Caki2 (cell line): ENCODE measurements around the gene SETD6. TPM values are rescaled to one million over a fixed set of nuclear protein-coding genes. Genes with fewer than 3 reads are reported as not detected.

ENCODE experiments used
- DNase-seq: peaks from one replicate; pipeline ENCODE4 v3.0.0-alpha.2; 2015; ENCODE audit warnings: low read depth
- in situ Hi-C: cut with HindIII; loops from 2 replicates; pipeline ENCODE4 v1.10.0; 2016; ENCODE audit warnings: low sequenced_read_pairs, low pct_unique_long_range_greater_than_20kb, mixed read lengths
- total RNA-seq: library from RNA; depleted of rRNA; stranded (reverse); fragments of >200 nt; shearing (Covaris generic); gene quantifications from 2 replicates; pipeline ENCODE4 v1.2.3, GENCODE V29; 2014; ENCODE audit warnings: low replicate concordance

The SETD6 gene
- total RNA-seq, 1 experiment from 2014 or later: 17.8 TPM

GRCh38 chr16:58492066-58492465, 23.3 kb upstream of the SETD6 start:
- in situ Hi-C loops: no loop called here

GRCh38 chr16:58492735-58493134, 22.6 kb upstream of the SETD6 start:
- DNase-seq: no peak
- in situ Hi-C loops: no loop called here

More at GRCh38 chr16:58492066-58492465, 23.3 kb upstream of the SETD6 start:
- no peak for DNase-seq

- in situ Hi-C loops: no loop called here
- no peak for DNase-seq
Observed at GRCh38 chr16:58493756-58494431, 21.4 kb upstream of the SETD6 start.

GRCh38 chr16:58494981-58495520, 20.3 kb upstream of the SETD6 start:
- in situ Hi-C loops: no loop called here
- peak; percentile 97 for DNase-seq

GRCh38 chr16:58495521-58496331, 19.6 kb upstream of the SETD6 start:
- in situ Hi-C loops: no loop called here
- no peak for DNase-seq

- in situ Hi-C loops: no loop called here
- no peak for DNase-seq
Observed at GRCh38 chr16:58497468-58497867, 17.8 kb upstream of the SETD6 start.

- DNase-seq: no peak
- in situ Hi-C loops: no loop called here
Observed at GRCh38 chr16:58497935-58498334, 17.4 kb upstream of the SETD6 start.

- in situ Hi-C loops: no loop called here
- DNase-seq: no peak
Observed at GRCh38 chr16:58498341-58499091, 16.8 kb upstream of the SETD6 start.

- in situ Hi-C loops: no loop called here
- no peak for DNase-seq
Observed at GRCh38 chr16:58499092-58499511, 16.2 kb upstream of the SETD6 start.

GRCh38 chr16:58499615-58500351, 15.5 kb upstream of the SETD6 start, which contains the start of gene NDRG4:
TSS of gene NDRG4 (plus strand) at chr16:58500143. CDS start at chr16:58500249, 106 bp downstream.
- in situ Hi-C loops: no loop called here
- peak; percentile 91 for DNase-seq

- no peak for DNase-seq
- in situ Hi-C loops: no loop called here
Observed at GRCh38 chr16:58500430-58501241, 14.7 kb upstream of the SETD6 start.

GRCh38 chr16:58501242-58502131, 13.8 kb upstream of the SETD6 start:
- DNase-seq: no peak
- in situ Hi-C loops: no loop called here

- DNase-seq: no peak
- in situ Hi-C loops: no loop called here
Observed at GRCh38 chr16:58502217-58502921, 12.9 kb upstream of the SETD6 start.

GRCh38 chr16:58503166-58503862, 12.0 kb upstream of the SETD6 start:
- in situ Hi-C loops: no loop called here

More at GRCh38 chr16:58503166-58503862, 12.0 kb upstream of the SETD6 start:
- no peak for DNase-seq
